Panc1 (cell line): ENCODE results near the gene MRAS.

Experiments used
- CTCF ChIP-seq: fragments of 450-650 bp; IDR thresholded peaks from 2 replicates; pipeline ENCODE4 v1.5.1; 2017; ENCODE audit warnings: mild to moderate bottlenecking
- POLR2AphosphoS5 ChIP-seq: IDR thresholded peaks from 2 replicates; pipeline ENCODE4 v1.6.1; 2012; ENCODE audit warnings: mild to moderate bottlenecking, low read depth, low read length, moderate library complexity
- SIN3A ChIP-seq: IDR thresholded peaks from 2 replicates; pipeline ENCODE4 v1.6.1; 2012; ENCODE audit warnings: low read depth, mild to moderate bottlenecking, low read length, moderate library complexity, borderline replicate concordance; ENCODE audit not compliant: insufficient read depth
- TCF7L2 ChIP-seq: IDR thresholded peaks from 2 replicates; pipeline ENCODE4 v1.6.1; 2011; ENCODE audit warnings: mild to moderate bottlenecking, low read depth, low read length, inconsistent platforms

DNA sequence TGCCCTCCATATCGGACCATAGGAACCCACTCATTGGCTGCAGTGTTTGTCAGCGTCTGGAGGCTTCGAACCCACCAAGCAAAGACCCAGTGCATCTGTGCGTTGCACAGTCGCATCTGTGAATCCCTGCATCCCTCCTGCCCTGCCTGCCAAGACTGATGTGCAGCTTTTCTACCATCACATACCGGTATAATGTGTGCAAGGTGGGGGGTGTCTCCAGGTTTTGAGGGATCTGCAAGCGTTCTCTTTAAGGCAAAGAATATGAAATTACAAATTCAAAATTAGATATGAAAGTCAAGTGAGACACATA is 18.4 kb upstream of the MRAS start:
- no peak for TF ChIP-seq SIN3A
- no peak for TF ChIP-seq CTCF
- TF ChIP-seq POLR2AphosphoS5, result no peak
- TF ChIP-seq TCF7L2, result no peak
